ENCODE measurements around the gene FLVCR2.

FLVCR2 gene

GRCh38 chr14:75579338-75579864 lies 981 bp downstream of the FLVCR2 start:
- TF ChIP-seq EZH2phosphoT487 (IDR thresholded peaks at IDR 0.05; ENCODE audit: borderline replicate concordance, low read length) (no peak), CTCF (IDR thresholded peaks at IDR 0.05; ENCODE audit: low read depth, low read length, poor library complexity, severe bottlenecking) (no peak)
- Histone ChIP-seq H3K4me1 (ENCODE audit: control insufficient read depth, low read length) (peaks cover 5% of the 10 kb centered on the region), H3K27me3 (ENCODE audit: control insufficient read depth, low read length) (peaks cover 22% of the 10 kb centered on the region), H3K9me2 (replicated peaks; ENCODE audit: control insufficient read depth, low read length) (no peaks in the 10 kb centered on the region), H3K4me2 (ENCODE audit: low read length) (no peak overlapping the region), H3K4me3 (ENCODE audit: low read length) (no peak overlapping the region), H4K20me1 (ENCODE audit: control insufficient read depth, insufficient read depth, low read depth, low read length) (no peaks in the 10 kb centered on the region), H3K36me3 (ENCODE audit: control insufficient read depth, low read length) (no peaks in the 10 kb centered on the region), H3K27ac (ENCODE audit: low read depth, low read length) (no peak overlapping the region), H3F3A (ENCODE audit: control insufficient read depth, insufficient read depth) (no peaks in the 10 kb centered on the region), H3K79me2 (ENCODE audit: control insufficient read depth, low read length) (no peaks in the 10 kb centered on the region), H3K9me3 (ENCODE audit: control insufficient read depth, insufficient read depth, low read length) (no peaks in the 10 kb centered on the region)

GRCh38 chr14:75579882-75580281 lies 1.5 kb downstream of the FLVCR2 start:
- peaks cover 22% of the 10 kb centered on the region for H3K27me3 ChIP-seq (ENCODE audit: control insufficient read depth, low read length)
- no peaks in the 10 kb centered on the region for H3K36me3 ChIP-seq (ENCODE audit: control insufficient read depth, low read length)
- no peak overlapping the region for H3K4me2 ChIP-seq (ENCODE audit: low read length)
- H3K79me2 ChIP-seq (ENCODE audit: control insufficient read depth, low read length), result no peaks in the 10 kb centered on the region
- TF ChIP-seq EZH2phosphoT487 (IDR thresholded peaks at IDR 0.05; ENCODE audit: borderline replicate concordance, low read length) (no peak), CTCF (IDR thresholded peaks at IDR 0.05; ENCODE audit: low read depth, low read length, poor library complexity, severe bottlenecking) (no peak)
- no peak overlapping the region for H3K4me3 ChIP-seq (ENCODE audit: low read length)
- no peaks in the 10 kb centered on the region for H4K20me1 ChIP-seq (ENCODE audit: control insufficient read depth, insufficient read depth, low read depth, low read length)
- no peaks in the 10 kb centered on the region for H3F3A ChIP-seq (ENCODE audit: control insufficient read depth, insufficient read depth)
- H3K4me1 ChIP-seq (ENCODE audit: control insufficient read depth, low read length), result peaks cover 5% of the 10 kb centered on the region
- no peaks in the 10 kb centered on the region for H3K9me2 ChIP-seq (replicated peaks; ENCODE audit: control insufficient read depth, low read length)
- no peak overlapping the region for H3K27ac ChIP-seq (ENCODE audit: low read depth, low read length)
- no peaks in the 10 kb centered on the region for H3K9me3 ChIP-seq (ENCODE audit: control insufficient read depth, insufficient read depth, low read length)

GRCh38 chr14:75587388-75587787 lies 9.0 kb downstream of the FLVCR2 start:
- no peaks in the 10 kb centered on the region for H3F3A ChIP-seq (ENCODE audit: control insufficient read depth, insufficient read depth)
- H3K79me2 ChIP-seq (ENCODE audit: control insufficient read depth, low read length), result no peaks in the 10 kb centered on the region
- TF ChIP-seq EZH2phosphoT487 (IDR thresholded peaks at IDR 0.05; ENCODE audit: borderline replicate concordance, low read length), result no peak
- no peak for TF ChIP-seq CTCF (IDR thresholded peaks at IDR 0.05; ENCODE audit: low read depth, low read length, poor library complexity, severe bottlenecking)
- no peaks in the 10 kb centered on the region for H3K9me2 ChIP-seq (replicated peaks; ENCODE audit: control insufficient read depth, low read length)
- no peak overlapping the region for H3K4me2 ChIP-seq (ENCODE audit: low read length)
- H3K9me3 ChIP-seq (ENCODE audit: control insufficient read depth, insufficient read depth, low read length), result peaks cover 6% of the 10 kb centered on the region; the same call in 1 of the 2 replicates
- H3K36me3 ChIP-seq (ENCODE audit: control insufficient read depth, low read length), result no peaks in the 10 kb centered on the region
- H3K4me1 ChIP-seq (ENCODE audit: control insufficient read depth, low read length), result 0 out of 2 replicates have a peak, but pooled peaks cover 6% of the 10 kb centered on the region
- peaks cover 8% of the 10 kb centered on the region for H3K27me3 ChIP-seq (ENCODE audit: control insufficient read depth, low read length)
- no peak overlapping the region for H3K4me3 ChIP-seq (ENCODE audit: low read length)
- no peak overlapping the region for H3K27ac ChIP-seq (ENCODE audit: low read depth, low read length)
- no peaks in the 10 kb centered on the region for H4K20me1 ChIP-seq (ENCODE audit: control insufficient read depth, insufficient read depth, low read depth, low read length)

All from DOHH2 (cell line).